K562 (cell line): ENCODE measurements around the gene MGAT4B. TPM values are rescaled to one million over a fixed set of nuclear protein-coding genes. Genes with fewer than 3 reads are reported as not detected.

Source experiments
- C11orf30 ChIP-seq: fragments of 450-650 bp; IDR thresholded peaks from 2 replicates; pipeline ENCODE4 v1.6.1; 2016; ENCODE audit warnings: low read depth, mild to moderate bottlenecking
- COPS2 ChIP-seq: fragments of 450-650 bp; conservative IDR thresholded peaks from 2 replicates; pipeline ENCODE4 v1.6.1; 2016; ENCODE audit warnings: mild to moderate bottlenecking, moderate library complexity
- HNRNPH1 ChIP-seq: fragments of 200-400 bp; formaldehyde crosslinking; optimal IDR thresholded peaks from 2 replicates; pipeline ENCODE3; 2017; ENCODE audit warnings: low read depth, mild to moderate bottlenecking, low read length, moderate library complexity
- ILF3 ChIP-seq: fragments of 450-650 bp; IDR thresholded peaks from 2 replicates; pipeline ENCODE4 v1.6.1; 2018; ENCODE audit warnings: antibody characterized with exemption, mild to moderate bottlenecking, moderate library complexity, borderline replicate concordance
- KLF1 ChIP-seq: fragments of 450-650 bp; IDR thresholded peaks from 2 replicates; pipeline ENCODE4 v1.6.1; 2016; ENCODE audit warnings: missing genetic modification characterization, missing compliant biosample characterization
- NCOA1 ChIP-seq: fragments of 450-650 bp; IDR thresholded peaks from 2 replicates; pipeline ENCODE4 v1.6.1; 2016; ENCODE audit warnings: low read depth
- NFE2 ChIP-seq: IDR thresholded peaks from 2 replicates; pipeline ENCODE4 v1.6.1; 2014; ENCODE audit warnings: antibody characterized with exemption, low read depth
- PCBP2 ChIP-seq: fragments of 200-400 bp; formaldehyde crosslinking; IDR thresholded peaks from 2 replicates; pipeline ENCODE4 v1.6.1; 2018; ENCODE audit warnings: low read length, low read depth, mild to moderate bottlenecking, moderate library complexity; ENCODE audit not compliant: poor library complexity, severe bottlenecking
- RERE ChIP-seq: sonication (generic); formaldehyde crosslinking; IDR thresholded peaks from 2 replicates; pipeline ENCODE4 v1.8.0; 2023; ENCODE audit warnings: missing genetic modification reagents, mild to moderate bottlenecking, borderline replicate concordance
- TCF7 ChIP-seq: sonication (generic); IDR thresholded peaks from 2 replicates; pipeline ENCODE4 v1.6.1; 2016; ENCODE audit warnings: antibody characterized with exemption, borderline replicate concordance
- TEAD4 ChIP-seq, 2 experiments: sonication (generic) in 1 of 2; formaldehyde crosslinking in 1 of 2; IDR thresholded peaks; 2 replicates each; pipeline versions ENCODE4 v1.6.1 to v1.8.0; 2012 to 2022; ENCODE audit warnings: borderline replicate concordance in 1 of 2, inconsistent platforms in 1 of 2, low read length in 1 of 2, mild to moderate bottlenecking in 1 of 2, missing genetic modification reagents in 1 of 2
- YY1 ChIP-seq, 3 experiments: IDR thresholded peaks; 2 replicates each; pipeline ENCODE4 v1.6.1; 2011; ENCODE audit warnings: low read length in 2 of 3, mild to moderate bottlenecking in 2 of 3, moderate library complexity in 2 of 3, borderline replicate concordance in 1 of 3, control low read depth in 1 of 3, low read depth in 1 of 3; ENCODE audit not compliant: insufficient read depth in 3 of 3, insufficient replicate concordance in 2 of 3, control insufficient read depth in 1 of 3, insufficient read length in 1 of 3; ENCODE audit errors: extremely low read depth in 1 of 3
- ZBTB26 ChIP-seq: fragments of 450-650 bp; formaldehyde crosslinking; IDR thresholded peaks from 2 replicates; pipeline ENCODE4 v1.4.0; 2022; ENCODE audit warnings: missing genetic modification characterization
- ZBTB9 ChIP-seq: fragments of 450-650 bp; formaldehyde crosslinking; IDR thresholded peaks from 2 replicates; pipeline ENCODE4 v1.4.0; 2020; ENCODE audit warnings: mild to moderate bottlenecking, moderate library complexity
- ZNF696 ChIP-seq: fragments of 250-450 bp; sonication (Bioruptor Pico); conservative IDR thresholded peaks from 2 replicates; pipeline ENCODE4 v1.4.0; 2020; ENCODE audit warnings: mild to moderate bottlenecking, moderate library complexity
- ZZZ3 ChIP-seq: fragments of 450-650 bp; IDR thresholded peaks from 2 replicates; pipeline ENCODE4 v1.6.1; 2016; ENCODE audit warnings: antibody characterized with exemption, mild to moderate bottlenecking, moderate library complexity
- polyA plus RNA-seq, 8 experiments: library from polyadenylated mRNA; depleted of rRNA in 4 of 8; stranded (reverse) in 5 of 8; unstranded in 3 of 8; fragments of >200 nt; fragmentation: Nextera tagmentation in 2 of 8; fragmentation: Illumina TruSeq in 1 of 8; extraction: Ambion mirVana in 2 of 8; extraction: Trizol in 1 of 8; gene quantifications; 2 replicates each; pipeline versions ENCODE4 v1.2.1 to v1.2.3, GENCODE V29; 2011 to 2014; ENCODE audit warnings: inconsistent platforms in 1 of 8, missing spikeins in 1 of 8
- total RNA-seq, 7 experiments: library from RNA; depleted of rRNA in 6 of 7; stranded (reverse); fragments of >200 nt in 6 of 7; fragmentation: Illumina TruSeq in 2 of 7; extraction: Trizol in 2 of 7; gene quantifications; 2 replicates each; pipeline versions ENCODE4 v1.2.1 to v1.2.3, GENCODE V29; 2011 to 2021; ENCODE audit warnings: low replicate concordance in 1 of 7

MGAT4B gene
- total and polyA plus RNA-seq, 9 of the 15 experiments (the other 6 are each of a cell fraction or from before 2014, with no cell fraction given), result 0.34 to 133 (median 75.4) TPM

GRCh38 chr5:179772351-179772750, 34.3 kb downstream of the MGAT4B start (continued):
- TF ChIP-seq TEAD4 (IDR thresholded peaks at IDR 0.05; ENCODE audit: low read length), result no peak
- TF ChIP-seq TEAD4 (CRISPR knock-in tag; IDR thresholded peaks at IDR 0.05; ENCODE audit: borderline replicate concordance), result no peak
- no peak for TF ChIP-seq RERE
- TF ChIP-seq ZBTB26, result no peak
- no peak for TF ChIP-seq ILF3
- no peak for TF ChIP-seq TCF7
- TF ChIP-seq YY1 (IDR thresholded peaks at IDR 0.05; ENCODE audit: borderline replicate concordance in 1 of 3, control insufficient read depth in 1 of 3, extremely low read depth in 1 of 3, insufficient read depth in 3 of 3, insufficient read length in 1 of 3, insufficient replicate concordance in 2 of 3, low read depth in 1 of 3, low read length in 2 of 3), result no peak
- no peak for TF ChIP-seq ZNF696 (CRISPR knock-in tag)
- TF ChIP-seq ZBTB9 (CRISPR knock-in tag), result no peak
- TF ChIP-seq HNRNPH1, result no peak
- TF ChIP-seq NCOA1, result no peak
- no peak for TF ChIP-seq PCBP2
- no peak for TF ChIP-seq KLF1 (tag)
- no peak for TF ChIP-seq C11orf30
- no peak for TF ChIP-seq ZZZ3
- no peak for TF ChIP-seq COPS2
- TF ChIP-seq NFE2, result no peak
- TF ChIP-seq, all 486 proteins: peak for 0
